DMS 273 (cell line): ENCODE results near the gene CRLF2.
"Not testable (repeated sequence)": the region's sequence is repeated elsewhere in the genome, so short reads cannot be mapped to it uniquely, and the experiment has no call there.

Source experiments
- DNase-seq: peaks from one replicate; lab custom pipeline; 2025; ENCODE audit not compliant: unreplicated experiment; lab: John Stamatoyannopoulos, UW

CRLF2 gene

GRCh38 chrX:1169189-1169588 lies 43.3 kb downstream of the CRLF2 start:
- DNase-seq, result no peak

GRCh38 chrX:1167918-1168481 lies 44.4 kb downstream of the CRLF2 start:
- no peak for DNase-seq

DNA sequence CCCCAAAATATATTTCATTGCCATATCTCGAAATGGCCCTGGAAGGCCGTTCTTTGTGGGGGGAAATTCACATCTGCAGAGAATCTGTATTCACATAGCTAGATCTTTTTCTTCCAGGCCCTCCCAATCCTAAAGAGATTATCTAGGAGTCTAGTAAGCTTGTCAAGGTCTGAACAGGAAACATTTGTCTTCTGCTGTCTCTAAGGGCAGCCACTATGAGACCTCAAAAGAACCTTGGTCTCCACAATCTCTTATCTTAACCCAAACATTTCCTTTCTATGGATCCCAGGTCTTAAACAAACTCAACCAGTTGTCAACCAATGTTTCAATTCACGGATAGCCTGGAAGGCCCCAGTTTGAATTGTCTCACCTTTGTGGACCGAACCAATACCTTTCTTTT lies 45.0 kb downstream of the CRLF2 start:
- no peak for DNase-seq

GRCh38 chrX:1165535-1166196 lies 46.8 kb downstream of the CRLF2 start:
- no peak for DNase-seq

DNA sequence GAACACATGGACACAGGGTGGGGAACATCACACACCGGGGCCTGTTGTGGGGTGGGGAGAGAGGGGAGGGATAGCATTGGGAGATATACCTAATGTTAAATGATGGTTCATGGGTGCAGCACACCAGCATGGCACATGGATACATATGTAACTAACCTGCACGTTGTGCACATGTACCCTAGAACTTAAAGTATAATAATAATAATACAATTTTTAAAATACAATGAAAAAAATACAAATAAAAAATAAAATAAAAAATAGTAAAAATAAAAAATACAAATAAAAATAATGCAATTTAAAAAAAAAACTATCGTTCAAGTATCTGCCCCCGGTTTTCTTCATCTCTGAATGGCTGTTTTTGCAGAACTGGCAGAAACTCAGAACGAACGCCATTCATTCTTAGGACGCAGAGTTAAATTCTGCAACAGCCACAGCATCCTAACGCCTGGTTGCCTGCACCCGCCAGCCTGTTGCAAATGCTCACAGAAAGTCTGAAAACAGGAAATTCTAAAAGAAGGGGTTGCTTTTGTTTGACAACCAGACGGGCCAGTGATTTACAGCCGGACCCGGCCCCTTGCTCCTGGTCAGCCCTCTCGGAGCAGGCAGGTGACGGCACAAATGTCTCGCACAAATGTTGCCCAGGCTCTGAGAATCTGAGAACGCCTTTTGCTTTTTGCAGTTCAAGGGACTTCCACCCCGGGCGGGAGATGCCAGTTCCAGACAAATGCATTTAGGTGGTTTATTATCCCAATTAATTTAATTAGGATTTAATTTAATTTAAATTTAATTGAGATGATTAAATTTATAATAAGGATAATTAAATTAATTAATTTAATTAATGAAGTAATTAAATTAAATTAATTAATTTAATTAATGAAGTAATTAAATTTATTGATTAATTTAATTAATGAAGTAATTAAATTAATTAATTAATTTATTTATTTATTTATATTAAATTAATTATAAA lies 47.8 kb downstream of the CRLF2 start:
- DNase-seq, result no peak

- no peak for DNase-seq
Observed at GRCh38 chrX:1163231-1163630, 49.2 kb downstream of the CRLF2 start.

DNA sequence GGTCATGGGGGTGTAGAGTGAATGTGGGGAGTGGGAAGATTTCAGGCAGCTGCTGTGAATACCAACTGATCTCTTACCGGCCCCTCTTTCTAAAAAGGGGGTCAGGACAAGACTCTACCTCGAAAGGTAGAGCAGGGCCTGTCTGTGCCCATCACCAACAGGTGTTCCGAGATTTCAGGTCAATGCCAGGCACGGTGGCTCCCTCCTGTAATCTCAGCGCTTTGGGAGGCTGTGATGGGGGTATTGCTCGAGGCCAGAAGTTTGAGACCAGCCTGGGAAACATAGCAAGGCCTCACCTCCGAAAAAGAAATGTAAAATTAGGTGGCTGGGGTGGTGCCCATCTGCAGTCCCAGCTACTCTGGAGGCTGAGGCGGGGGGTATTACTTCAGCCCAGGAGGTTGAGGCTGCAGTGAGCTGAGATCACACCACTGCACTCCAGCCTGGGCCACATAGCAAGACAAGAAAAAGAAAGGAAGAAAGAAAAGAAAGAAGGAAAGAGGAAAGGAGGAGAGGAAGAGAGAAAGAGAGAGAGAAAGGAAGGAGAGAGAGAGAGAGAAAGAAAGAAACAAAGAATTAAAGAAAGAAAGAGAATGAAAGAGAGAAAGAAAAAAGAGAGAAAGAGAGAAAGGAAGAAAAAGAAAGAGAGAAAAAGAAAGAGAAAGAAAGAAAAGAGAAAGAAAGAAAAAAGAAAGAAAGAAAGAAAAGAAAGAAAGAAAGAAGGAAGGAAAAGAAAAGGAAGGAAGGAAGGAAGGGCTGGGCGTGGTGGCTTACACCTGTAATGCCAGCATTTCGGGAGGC lies 50.1 kb downstream of the CRLF2 start:
- DNase-seq, result no peak

DNA sequence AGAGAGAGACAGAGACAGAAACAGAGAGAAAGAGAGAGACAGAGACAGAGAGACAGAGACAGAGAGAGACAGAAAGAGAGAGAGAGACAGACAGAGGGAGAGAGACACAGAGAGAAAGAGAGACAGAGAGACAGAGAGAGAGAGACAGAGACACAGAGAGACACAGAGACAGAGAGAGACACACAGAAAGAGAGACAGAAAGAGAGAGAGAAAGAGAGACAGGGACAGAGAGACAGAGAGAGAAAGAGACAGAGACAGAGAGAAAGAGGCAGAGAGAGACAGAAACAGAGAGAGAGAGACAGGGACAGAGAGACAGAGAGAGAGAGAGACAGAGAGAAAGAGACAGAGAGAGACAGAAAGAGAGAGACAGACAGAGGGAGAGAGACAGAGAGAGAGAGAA lies 52.9 kb downstream of the CRLF2 start:
- no peak for DNase-seq

DNA sequence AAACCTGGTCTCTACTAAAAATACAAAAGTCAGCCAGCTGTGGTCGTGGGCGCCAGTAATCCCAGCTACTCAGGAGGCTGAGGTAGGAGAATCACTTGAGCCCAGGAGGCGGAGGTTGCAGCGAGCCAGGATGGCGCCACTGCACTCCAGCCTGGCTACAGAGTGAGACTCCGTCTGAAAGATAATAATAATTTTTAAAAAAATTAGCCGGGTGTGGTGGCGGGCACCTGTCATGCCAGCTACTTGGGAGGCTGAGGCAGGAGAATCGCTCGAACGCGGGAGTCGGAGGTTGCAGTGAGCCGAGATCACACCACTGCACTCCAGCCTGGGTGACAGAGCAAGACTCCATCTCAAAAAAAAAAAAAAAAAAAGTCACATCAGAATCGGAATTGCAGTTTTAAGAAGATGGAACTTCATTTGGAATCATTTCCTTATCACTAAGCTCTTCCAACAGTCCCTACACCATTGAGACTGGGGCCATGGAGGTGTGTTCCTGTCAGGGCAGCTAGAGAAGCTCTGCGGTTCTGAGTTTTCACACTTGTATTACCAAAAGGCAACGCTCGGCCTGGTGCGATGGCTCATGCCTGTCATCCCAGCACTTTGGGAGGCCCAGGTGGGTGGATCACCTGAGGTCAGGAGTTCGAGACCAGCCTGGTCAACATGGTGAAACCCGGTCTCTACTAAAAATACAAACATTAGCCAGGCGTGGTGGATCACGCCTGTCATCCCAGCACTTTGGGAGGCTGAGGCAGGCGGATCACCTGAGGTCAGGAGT lies 55.6 kb downstream of the CRLF2 start:
- DNase-seq, result not testable (repeated sequence)

GRCh38 chrX:1153940-1154339 lies 58.5 kb downstream of the CRLF2 start:
- DNase-seq, result no peak

GRCh38 chrX:1152090-1152489 lies 60.4 kb downstream of the CRLF2 start:
- no peak for DNase-seq

GRCh38 chrX:1151378-1152077 lies 60.9 kb downstream of the CRLF2 start:
- DNase-seq, result no peak

- DNase-seq, result no peak
Observed at GRCh38 chrX:1150569-1151347, 61.7 kb downstream of the CRLF2 start.

GRCh38 chrX:1147611-1148515 lies 64.6 kb downstream of the CRLF2 start:
- DNase-seq, result no peak

- DNase-seq, result no peak
Observed at GRCh38 chrX:1144293-1144692, 68.2 kb downstream of the CRLF2 start.
